OCI-LY1 (cell line): ENCODE data around the gene ZFYVE19.

Source experiments
- EZH2 ChIP-seq: fragments of 200-600 bp; sonication (generic), shearing (Covaris generic); IDR thresholded peaks from 2 replicates; pipeline ENCODE4 v1.8.0; 2017; ENCODE audit warnings: borderline replicate concordance, mixed run types, mild to moderate bottlenecking, antibody characterized with exemption, low read length, moderate library complexity, mixed read lengths
- TF ChIP-seq, protein P1 (sequence below): fragments of 200-600 bp; sonication (generic), shearing (Covaris generic); IDR thresholded peaks from 2 replicates; pipeline ENCODE4 v1.5.1; 2017; ENCODE audit warnings: mild to moderate bottlenecking, antibody characterized with exemption, low read length, moderate library complexity, mixed read lengths

DNA sequence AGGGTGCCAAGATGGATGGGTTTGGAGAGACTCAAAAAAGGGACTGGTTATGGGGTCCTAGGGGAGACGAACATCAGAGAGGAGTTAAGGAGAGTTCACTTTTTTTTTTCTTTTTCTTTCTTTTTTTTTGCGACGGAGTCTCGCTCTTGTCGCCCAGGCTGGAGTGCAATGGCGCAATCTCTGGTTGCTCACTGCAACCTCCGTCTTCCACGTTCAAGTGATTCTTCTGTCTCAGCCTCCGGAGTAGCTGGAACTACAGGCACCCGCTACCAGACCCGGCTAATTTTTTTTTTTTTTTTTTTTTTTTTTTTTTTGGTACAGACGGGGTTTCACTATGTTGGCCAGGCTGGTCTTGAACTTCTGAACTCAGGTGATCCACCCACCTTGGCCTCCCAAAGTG lies 38.1 kb downstream of the ZFYVE19 start:
- TF ChIP-seq, protein P1, sequence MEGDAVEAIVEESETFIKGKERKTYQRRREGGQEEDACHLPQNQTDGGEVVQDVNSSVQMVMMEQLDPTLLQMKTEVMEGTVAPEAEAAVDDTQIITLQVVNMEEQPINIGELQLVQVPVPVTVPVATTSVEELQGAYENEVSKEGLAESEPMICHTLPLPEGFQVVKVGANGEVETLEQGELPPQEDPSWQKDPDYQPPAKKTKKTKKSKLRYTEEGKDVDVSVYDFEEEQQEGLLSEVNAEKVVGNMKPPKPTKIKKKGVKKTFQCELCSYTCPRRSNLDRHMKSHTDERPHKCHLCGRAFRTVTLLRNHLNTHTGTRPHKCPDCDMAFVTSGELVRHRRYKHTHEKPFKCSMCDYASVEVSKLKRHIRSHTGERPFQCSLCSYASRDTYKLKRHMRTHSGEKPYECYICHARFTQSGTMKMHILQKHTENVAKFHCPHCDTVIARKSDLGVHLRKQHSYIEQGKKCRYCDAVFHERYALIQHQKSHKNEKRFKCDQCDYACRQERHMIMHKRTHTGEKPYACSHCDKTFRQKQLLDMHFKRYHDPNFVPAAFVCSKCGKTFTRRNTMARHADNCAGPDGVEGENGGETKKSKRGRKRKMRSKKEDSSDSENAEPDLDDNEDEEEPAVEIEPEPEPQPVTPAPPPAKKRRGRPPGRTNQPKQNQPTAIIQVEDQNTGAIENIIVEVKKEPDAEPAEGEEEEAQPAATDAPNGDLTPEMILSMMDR, result no peak
- no peak for TF ChIP-seq EZH2
